ENCODE measurements around the gene GRAMD4. TPM values are rescaled to one million over a fixed set of nuclear protein-coding genes. Genes with fewer than 3 reads are reported as not detected.

Gene GRAMD4
- total RNA-seq, 1 experiment from 2014 or later: 25.3 TPM

DNA sequence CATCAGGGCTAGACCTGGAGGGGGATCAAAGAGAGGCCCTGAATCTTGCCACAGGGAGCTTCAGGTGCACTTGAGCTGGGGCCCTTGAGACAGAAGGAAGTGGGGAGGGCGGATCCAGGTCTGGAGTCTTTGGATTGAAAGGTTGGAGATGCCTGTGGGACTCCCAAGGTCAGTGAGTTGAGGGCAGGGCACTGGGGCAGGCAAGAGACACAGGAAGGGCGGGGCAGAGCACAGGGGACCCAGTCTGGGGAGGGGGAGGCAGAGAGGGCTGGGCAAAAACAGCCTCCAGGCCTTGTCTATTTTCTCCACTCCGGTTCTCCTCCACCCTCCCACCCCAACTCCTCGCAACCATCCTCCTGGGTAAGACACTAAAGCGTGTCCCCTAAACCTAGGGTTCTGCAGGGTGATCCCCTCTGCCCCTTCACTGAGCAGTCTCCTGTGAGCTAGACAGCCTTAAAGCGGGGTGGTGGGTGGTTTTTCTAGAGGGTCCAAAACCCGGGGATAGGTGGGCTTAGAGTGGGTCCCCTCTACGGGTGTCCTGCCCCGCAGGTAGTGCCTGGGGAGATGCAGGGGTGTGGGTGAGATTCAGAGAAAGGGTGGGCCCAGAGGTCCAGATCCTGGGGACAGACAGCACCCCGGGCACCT, 44.2 kb upstream of the GRAMD4 start:
- Histone ChIP-seq H3K4me1 (ENCODE audit: insufficient read depth, low read length) (peaks cover 29% of the 10 kb centered on the region), H3F3A (ENCODE audit: low read length, unreplicated experiment) (peaks cover 3% of the 10 kb centered on the region), H3K4me2 (ENCODE audit: low read length) (peak overlapping the region; percentile 60), H4K20me1 (ENCODE audit: low read length) (no peaks in the 10 kb centered on the region), H3K9me3 (ENCODE audit: low read length) (no peaks in the 10 kb centered on the region), H3K79me2 (ENCODE audit: low read length) (peaks cover 19% of the 10 kb centered on the region), H3K36me3 (ENCODE audit: low read depth, low read length) (no peaks in the 10 kb centered on the region), H3K27ac (ENCODE audit: low read length) (peak overlapping the region; percentile 93), H3K9ac (ENCODE audit: low read length) (peak overlapping the region; percentile 55), H3K9me2 (replicated peaks; ENCODE audit: low read length) (no peaks in the 10 kb centered on the region), H3K27me3 (ENCODE audit: low read length) (no peaks in the 10 kb centered on the region), H3K4me3 (ENCODE audit: low read length) (peak overlapping the region; percentile 35; the same call in 1 of the 2 replicates), H2AFZ (ENCODE audit: low read length) (peak overlapping the region; percentile 65; the same call in 1 of the 2 replicates)
- DNase-seq (no peak), ATAC-seq (peak; percentile 2; the same call in 1 of the 2 replicates)
- CTCF ChIA-PET: no interaction called here
- BruUV-seq (replicated peaks): no TSS peak
- TF ChIP-seq, protein P1, sequence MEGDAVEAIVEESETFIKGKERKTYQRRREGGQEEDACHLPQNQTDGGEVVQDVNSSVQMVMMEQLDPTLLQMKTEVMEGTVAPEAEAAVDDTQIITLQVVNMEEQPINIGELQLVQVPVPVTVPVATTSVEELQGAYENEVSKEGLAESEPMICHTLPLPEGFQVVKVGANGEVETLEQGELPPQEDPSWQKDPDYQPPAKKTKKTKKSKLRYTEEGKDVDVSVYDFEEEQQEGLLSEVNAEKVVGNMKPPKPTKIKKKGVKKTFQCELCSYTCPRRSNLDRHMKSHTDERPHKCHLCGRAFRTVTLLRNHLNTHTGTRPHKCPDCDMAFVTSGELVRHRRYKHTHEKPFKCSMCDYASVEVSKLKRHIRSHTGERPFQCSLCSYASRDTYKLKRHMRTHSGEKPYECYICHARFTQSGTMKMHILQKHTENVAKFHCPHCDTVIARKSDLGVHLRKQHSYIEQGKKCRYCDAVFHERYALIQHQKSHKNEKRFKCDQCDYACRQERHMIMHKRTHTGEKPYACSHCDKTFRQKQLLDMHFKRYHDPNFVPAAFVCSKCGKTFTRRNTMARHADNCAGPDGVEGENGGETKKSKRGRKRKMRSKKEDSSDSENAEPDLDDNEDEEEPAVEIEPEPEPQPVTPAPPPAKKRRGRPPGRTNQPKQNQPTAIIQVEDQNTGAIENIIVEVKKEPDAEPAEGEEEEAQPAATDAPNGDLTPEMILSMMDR (conservative IDR thresholded peaks at IDR 0.05; ENCODE audit: low read depth, low read length): no peak
- no peak for TF ChIP-seq EZH2phosphoT487 (IDR thresholded peaks at IDR 0.05; ENCODE audit: borderline replicate concordance, low read length)
- no peak for TF ChIP-seq EZH2 (IDR thresholded peaks at IDR 0.05; ENCODE audit: low read length, unreplicated experiment)
- POLR2A ChIA-PET (ENCODE audit: unreplicated experiment): no interaction called here
- intact Hi-C loops (cut with micrococcal nuclease): no loop called here

- no peaks in the 10 kb centered on the region for H4K20me1 ChIP-seq (ENCODE audit: low read length)
- H2AFZ ChIP-seq (ENCODE audit: low read length): peak overlapping the region; percentile 65; the same call in 1 of the 2 replicates
- H3F3A ChIP-seq (ENCODE audit: low read length, unreplicated experiment): peaks cover 3% of the 10 kb centered on the region
- H3K9me3 ChIP-seq (ENCODE audit: low read length): no peaks in the 10 kb centered on the region
- no peaks in the 10 kb centered on the region for H3K9me2 ChIP-seq (replicated peaks; ENCODE audit: low read length)
- peaks cover 26% of the 10 kb centered on the region for H3K79me2 ChIP-seq (ENCODE audit: low read length)
- no peaks in the 10 kb centered on the region for H3K27me3 ChIP-seq (ENCODE audit: low read length)
- ATAC-seq: peak; percentile 29
- CTCF ChIA-PET: no interaction called here
- intact Hi-C loops (cut with micrococcal nuclease): no loop called here
- H3K4me3 ChIP-seq (ENCODE audit: low read length): peak overlapping the region; percentile 35; the same call in 1 of the 2 replicates
- H3K36me3 ChIP-seq (ENCODE audit: low read depth, low read length): no peaks in the 10 kb centered on the region
- H3K9ac ChIP-seq (ENCODE audit: low read length): peak overlapping the region; percentile 55
- peak overlapping the region; percentile 93 for H3K27ac ChIP-seq (ENCODE audit: low read length)
- DNase-seq: peak; percentile 43
- TF ChIP-seq EZH2phosphoT487 (IDR thresholded peaks at IDR 0.05; ENCODE audit: borderline replicate concordance, low read length) (no peak), EZH2 (IDR thresholded peaks at IDR 0.05; ENCODE audit: low read length, unreplicated experiment) (no peak)
- TF ChIP-seq, protein P1 (conservative IDR thresholded peaks at IDR 0.05; ENCODE audit: low read depth, low read length): no peak
- peak overlapping the region; percentile 60 for H3K4me2 ChIP-seq (ENCODE audit: low read length)
- POLR2A ChIA-PET (ENCODE audit: unreplicated experiment): no interaction called here
- H3K4me1 ChIP-seq (ENCODE audit: insufficient read depth, low read length): peaks cover 29% of the 10 kb centered on the region
- no TSS peak for BruUV-seq (replicated peaks)
Measured at GRCh38 chr22:46576556-46577367, 43.4 kb upstream of the GRAMD4 start.
